HL-60 (cell line): ENCODE data around the gene PEX11B.
A peak's percentile ranks its signal among the peaks of the same experiment; 100 is the strongest.
"Not testable (repeated sequence)": the region's sequence is repeated elsewhere in the genome, so short reads cannot be mapped to it uniquely, and the experiment has no call there.

Source experiments
- DNase-seq, 2 experiments: peaks; one replicate each; pipeline ENCODE4 v3.0.0-alpha.2; 2010 to 2020; ENCODE audit warnings: low read depth in 1 of 2, low spot score in 1 of 2
- H3K27ac ChIP-seq: fragments of 250-450 bp; sonication (Bioruptor Pico); replicated peaks from 2 replicates; pipeline ENCODE4 v1.5.1; 2020; ENCODE audit warnings: mild to moderate bottlenecking, moderate library complexity
- H3K27me3 ChIP-seq: fragments of 250-450 bp; sonication (Bioruptor Pico); 2 replicates; pipeline ENCODE4 v1.5.1; 2021; ENCODE audit warnings: mild to moderate bottlenecking, moderate library complexity; ENCODE audit not compliant: insufficient read depth, poor library complexity, severe bottlenecking
- H3K4me3 ChIP-seq: replicated peaks from 2 replicates; pipeline ENCODE4 v1.5.1; 2011; ENCODE audit warnings: mild to moderate bottlenecking, control low read depth, low read length; ENCODE audit not compliant: insufficient read depth
- GABPA ChIP-seq: IDR thresholded peaks from 2 replicates; pipeline ENCODE4 v1.6.1; 2012; ENCODE audit warnings: low read depth
- POLR2AphosphoS5 ChIP-seq: IDR thresholded peaks from 2 replicates; pipeline ENCODE4 v1.6.1; 2012; ENCODE audit warnings: low read depth
- REST ChIP-seq: IDR thresholded peaks from 2 replicates; pipeline ENCODE4 v1.6.1; 2012; ENCODE audit warnings: low read depth; ENCODE audit not compliant: insufficient replicate concordance
- SPI1 ChIP-seq: IDR thresholded peaks from 2 replicates; pipeline ENCODE4 v1.6.1; 2012; ENCODE audit warnings: low read depth, mild to moderate bottlenecking, borderline replicate concordance
- TF ChIP-seq, protein P1 (sequence below): IDR thresholded peaks from one replicate; pipeline ENCODE4 v1.5.1; 2011; ENCODE audit warnings: low read length, control low read depth, inconsistent platforms; ENCODE audit not compliant: insufficient read depth

Gene PEX11B

DNA sequence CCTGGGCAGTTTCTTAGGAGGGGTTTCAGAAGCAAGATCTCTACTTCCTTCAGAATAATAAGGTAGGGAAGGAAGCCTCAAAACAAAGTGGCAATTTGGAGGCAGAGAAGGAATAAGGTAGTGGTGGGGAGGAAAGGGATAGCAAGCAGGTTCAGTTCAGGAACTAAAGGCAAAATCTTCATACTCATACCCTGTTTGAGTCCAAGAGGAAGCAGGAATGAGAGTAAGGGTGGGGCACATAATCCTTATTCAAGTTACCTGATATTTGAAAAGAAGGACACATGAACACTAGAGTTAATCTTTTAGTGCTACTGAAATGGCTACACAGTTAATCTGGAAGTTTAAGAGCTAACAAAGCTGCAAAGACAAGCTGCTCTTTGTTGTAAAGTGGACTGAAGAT, 17.2 kb upstream of the PEX11B start:
- Histone ChIP-seq H3K27ac (no peak overlapping the region), H3K27me3 (no peaks in the 10 kb centered on the region), H3K4me3 (no peak overlapping the region)
- no peak for DNase-seq
- no peak for TF ChIP-seq SPI1

DNA sequence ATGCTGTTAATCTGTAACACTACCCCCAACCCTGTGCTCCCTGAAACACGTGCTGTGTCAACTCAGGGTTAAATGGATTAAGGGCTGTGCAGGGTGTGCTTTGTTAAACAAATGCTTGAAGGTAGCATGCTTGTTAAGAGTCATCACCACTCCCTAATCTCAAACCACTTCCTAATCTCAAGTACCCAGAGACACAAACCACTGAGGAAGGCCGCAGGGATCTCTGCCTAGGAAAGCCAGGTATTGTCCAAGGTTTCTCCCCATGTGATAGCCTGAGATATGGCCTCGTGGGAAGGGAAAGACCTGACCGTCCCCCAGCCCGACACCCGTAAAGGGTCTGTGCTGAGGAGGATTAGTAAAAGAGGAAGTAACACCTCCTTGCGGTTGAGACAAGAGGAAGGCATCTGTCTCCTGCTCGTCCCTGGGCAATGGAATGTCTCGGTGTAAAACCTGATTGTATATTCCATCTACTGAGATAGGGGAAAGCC, 14.0 kb upstream of the PEX11B start:
- H3K27ac ChIP-seq, H3K4me3 ChIP-seq: not testable (repeated sequence)

DNA sequence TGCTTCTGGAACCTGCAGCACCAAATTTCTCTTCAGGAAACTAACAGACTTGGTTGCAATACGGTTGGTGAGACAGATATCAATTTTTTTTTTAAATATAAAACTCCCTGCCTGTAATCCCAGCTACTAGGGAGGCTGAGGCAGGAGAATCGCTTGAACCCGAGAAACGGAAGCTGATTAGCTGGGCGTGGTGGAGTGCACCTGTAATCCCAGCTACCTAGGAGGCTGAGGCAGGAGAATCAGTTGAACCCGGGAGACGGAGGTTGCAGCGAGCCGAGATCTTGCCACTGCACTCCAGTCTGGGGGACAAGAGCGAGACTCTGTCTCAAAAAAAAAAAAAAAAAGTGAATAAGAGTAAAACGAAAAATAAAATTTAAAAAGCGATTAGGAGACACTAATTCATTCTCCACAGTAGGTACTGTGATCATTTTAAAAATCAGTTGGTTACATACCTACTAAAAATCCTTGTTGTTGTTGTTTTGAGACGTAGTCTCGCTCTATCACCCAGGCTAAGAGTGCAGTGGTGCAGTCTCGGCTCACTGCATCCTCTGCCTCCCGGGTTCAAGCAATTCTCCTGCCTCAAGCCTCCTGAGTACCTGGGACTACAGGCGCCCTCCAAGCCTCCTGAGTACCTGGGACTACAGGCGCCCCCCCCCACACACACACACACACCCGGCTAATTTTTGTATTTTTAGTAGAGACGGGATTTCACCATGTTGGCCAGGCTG, 9.6 kb upstream of the PEX11B start:
- TF ChIP-seq SPI1 (no peak), POLR2AphosphoS5 (no peak)

More for the DNA sequence above, 14.0 kb upstream of the PEX11B start:
- peak; percentile 30; the same call in 1 of the 2 replicates for TF ChIP-seq POLR2AphosphoS5
- H3K27me3 ChIP-seq, result not testable (repeated sequence)
- peak in 1 of 2 experiments; percentile 69 for DNase-seq

DNA sequence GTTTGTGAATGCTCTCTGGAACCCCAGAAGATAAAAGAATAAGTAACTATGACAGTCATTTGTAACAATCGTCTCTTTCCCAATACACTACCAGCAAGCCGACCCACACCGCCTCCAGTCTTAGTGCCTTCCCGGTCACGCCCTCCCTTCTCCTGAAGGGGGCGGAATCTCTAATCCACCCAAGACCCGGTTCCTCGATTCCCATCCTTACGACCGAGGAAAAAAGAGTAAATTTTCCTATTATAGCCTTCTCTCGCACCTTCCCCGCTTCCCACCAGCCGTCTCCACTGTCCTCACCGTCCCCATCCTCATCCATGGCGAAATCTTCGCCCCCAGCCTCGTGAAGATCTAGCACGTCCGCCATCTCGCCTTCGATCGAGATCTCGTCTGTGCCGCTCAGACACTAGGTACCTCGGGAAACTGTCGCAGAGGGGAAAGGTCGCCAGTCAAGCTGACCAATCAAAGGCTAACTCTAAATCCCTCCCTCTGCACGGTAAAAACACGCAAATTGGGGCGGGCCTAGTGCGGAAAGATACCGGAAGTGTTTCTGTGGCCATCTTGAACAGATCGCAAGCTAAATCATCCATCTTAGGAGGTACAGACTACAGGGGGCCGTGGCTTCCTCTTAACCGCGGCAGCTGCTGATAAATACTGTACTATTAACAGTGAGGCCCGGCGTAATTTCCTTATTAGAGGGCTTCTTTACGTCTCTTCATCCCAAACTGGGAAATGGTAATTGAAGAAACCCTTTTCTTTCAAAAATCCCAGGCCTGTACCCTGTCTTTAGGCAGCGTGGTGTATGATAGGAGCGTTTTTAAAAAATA, 8.8 kb upstream of the PEX11B start, which contains the start of gene RBM8A:
Gene RBM8A, minus strand, starts transcription at position 422 of the 824 bp plus-strand sequence. Its CDS starts 58 bp downstream, at position 364.
- peak; percentile 98 to 99 for DNase-seq
- TF ChIP-seq POLR2AphosphoS5, result peak; percentile 97
- TF ChIP-seq SPI1, result peak; percentile 58; the same call in 1 of the 2 replicates
- TF ChIP-seq GABPA, result peak; percentile 72
- TF ChIP-seq, protein P1, sequence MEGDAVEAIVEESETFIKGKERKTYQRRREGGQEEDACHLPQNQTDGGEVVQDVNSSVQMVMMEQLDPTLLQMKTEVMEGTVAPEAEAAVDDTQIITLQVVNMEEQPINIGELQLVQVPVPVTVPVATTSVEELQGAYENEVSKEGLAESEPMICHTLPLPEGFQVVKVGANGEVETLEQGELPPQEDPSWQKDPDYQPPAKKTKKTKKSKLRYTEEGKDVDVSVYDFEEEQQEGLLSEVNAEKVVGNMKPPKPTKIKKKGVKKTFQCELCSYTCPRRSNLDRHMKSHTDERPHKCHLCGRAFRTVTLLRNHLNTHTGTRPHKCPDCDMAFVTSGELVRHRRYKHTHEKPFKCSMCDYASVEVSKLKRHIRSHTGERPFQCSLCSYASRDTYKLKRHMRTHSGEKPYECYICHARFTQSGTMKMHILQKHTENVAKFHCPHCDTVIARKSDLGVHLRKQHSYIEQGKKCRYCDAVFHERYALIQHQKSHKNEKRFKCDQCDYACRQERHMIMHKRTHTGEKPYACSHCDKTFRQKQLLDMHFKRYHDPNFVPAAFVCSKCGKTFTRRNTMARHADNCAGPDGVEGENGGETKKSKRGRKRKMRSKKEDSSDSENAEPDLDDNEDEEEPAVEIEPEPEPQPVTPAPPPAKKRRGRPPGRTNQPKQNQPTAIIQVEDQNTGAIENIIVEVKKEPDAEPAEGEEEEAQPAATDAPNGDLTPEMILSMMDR, result no peak
- TF ChIP-seq REST, result peak; percentile 58
- Histone ChIP-seq H3K27me3 (no peaks in the 10 kb centered on the region), H3K4me3 (peak within 1 kb of the TSS; percentile 72), H3K27ac (peak within 1 kb of the TSS; percentile 90)

More for the DNA sequence above, 9.6 kb upstream of the PEX11B start:
- Histone ChIP-seq H3K4me3 (peak overlapping the region; percentile 47), H3K27me3 (no peaks in the 10 kb centered on the region), H3K27ac (peak overlapping the region; percentile 90)
- no peak for DNase-seq

DNA sequence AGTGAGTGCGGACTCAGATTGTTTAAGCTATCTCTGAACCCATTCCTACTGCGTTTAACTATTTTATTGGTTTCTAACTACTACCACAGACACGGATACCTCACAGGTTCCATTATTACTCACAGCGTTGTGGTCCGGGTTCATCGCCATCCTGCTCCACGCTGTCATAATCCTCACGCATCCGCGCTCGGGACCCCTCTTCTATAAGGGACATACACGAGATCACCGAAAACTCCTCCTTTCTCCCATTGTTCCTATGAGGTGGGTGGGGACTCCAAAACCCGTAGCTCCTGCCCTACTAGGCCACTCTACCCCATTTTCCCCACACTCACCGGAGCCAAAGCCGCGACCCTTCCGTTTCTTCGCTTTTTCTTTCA, 8.2 kb upstream of the PEX11B start:
- H3K4me3 ChIP-seq, result peak overlapping the region; percentile 72
- H3K27ac ChIP-seq, result peak overlapping the region; percentile 90
- DNase-seq, result no peak
- TF ChIP-seq GABPA (no peak), REST (no peak), SPI1 (no peak), POLR2AphosphoS5 (no peak)
- TF ChIP-seq, protein P1, result no peak
- no peaks in the 10 kb centered on the region for H3K27me3 ChIP-seq
